GM21367 (cell line): ENCODE data around the gene IST1.
"Not testable (repeated sequence)": the region's sequence is repeated elsewhere in the genome, so short reads cannot be mapped to it uniquely, and the experiment has no call there.

Experiments used
- ATAC-seq: cut with Tn5 transposase; IDR thresholded peaks from one replicate; pipeline ENCODE4 v1.9.1; 2021; ENCODE audit not compliant: unreplicated experiment

The IST1 gene

GRCh38 chr16:71894921-71895678 is at the start of gene IST1:
IST1 (plus strand) TSS chr16:71895531; CDS start chr16:71915641, 20,110 bp downstream.
- ATAC-seq = peak; percentile 66

- peak; percentile 65 for ATAC-seq
Measured at GRCh38 chr16:71845639-71846430, 49.5 kb upstream of the IST1 start, which contains the start of gene ATXN1L. ATXN1L (plus strand) TSS chr16:71845976; CDS start chr16:71849741, 3,765 bp downstream.

DNA sequence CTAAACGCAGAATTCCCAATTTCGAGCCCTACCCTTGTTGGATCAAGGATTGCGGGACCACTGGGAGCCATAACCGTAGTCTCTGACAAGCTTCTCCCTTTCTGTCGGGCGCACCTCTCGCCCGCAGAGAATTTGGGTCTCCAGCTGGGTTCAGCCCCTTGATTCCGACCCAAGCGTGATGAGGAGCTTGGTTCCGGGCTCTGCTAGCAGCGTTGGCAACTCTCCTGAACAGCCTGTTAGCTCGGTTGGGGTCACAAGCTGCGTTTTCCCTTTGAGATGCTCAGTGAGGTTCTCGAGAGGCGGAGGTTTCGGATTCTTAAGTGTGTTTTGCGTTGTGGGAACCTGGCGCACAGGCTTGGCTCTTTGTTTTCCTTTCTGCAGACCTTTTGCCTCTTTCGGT is 48.9 kb upstream of the IST1 start:
- ATAC-seq = no peak

DNA sequence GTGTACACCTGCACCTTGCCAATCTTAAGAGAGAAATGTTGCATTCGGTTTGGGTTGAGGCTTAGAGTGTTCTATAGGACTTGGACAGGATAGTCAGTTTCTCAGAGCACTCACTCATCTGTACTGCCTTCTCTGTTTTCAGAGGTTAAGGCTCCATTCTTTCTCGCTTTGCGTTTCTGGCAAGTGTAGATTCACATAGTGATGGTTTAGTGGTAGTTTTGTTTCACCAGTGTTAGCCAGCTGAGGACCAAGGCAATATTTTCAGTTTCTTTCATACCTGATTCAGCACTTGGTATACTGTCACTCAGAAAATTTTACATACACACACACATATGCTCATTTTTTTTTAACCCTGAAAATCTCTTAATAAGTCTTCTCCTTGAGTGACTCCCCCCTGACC is 48.2 kb upstream of the IST1 start:
- no peak for ATAC-seq

DNA sequence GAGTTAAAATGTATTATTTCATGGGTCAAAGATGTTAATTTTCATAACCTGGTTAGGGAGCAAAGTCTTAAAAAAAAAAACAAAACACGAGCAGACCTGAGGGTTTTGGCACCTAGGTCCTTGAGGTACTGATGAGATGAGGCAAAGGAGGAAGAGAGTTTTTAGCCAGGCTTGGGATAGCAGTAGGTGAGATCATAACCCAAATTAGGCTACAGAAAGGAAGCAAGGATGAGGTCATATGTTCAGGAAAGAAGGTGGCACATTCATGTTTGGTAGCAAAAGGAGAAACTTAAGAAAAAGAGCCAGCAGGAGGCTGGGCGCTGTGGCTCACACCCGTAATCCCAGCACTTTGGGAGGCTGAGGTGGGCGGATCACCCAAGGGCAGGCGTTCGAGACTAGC is 46.7 kb upstream of the IST1 start:
- no peak for ATAC-seq

- no peak for ATAC-seq
Measured at GRCh38 chr16:71851746-71852145, 43.6 kb upstream of the IST1 start.

DNA sequence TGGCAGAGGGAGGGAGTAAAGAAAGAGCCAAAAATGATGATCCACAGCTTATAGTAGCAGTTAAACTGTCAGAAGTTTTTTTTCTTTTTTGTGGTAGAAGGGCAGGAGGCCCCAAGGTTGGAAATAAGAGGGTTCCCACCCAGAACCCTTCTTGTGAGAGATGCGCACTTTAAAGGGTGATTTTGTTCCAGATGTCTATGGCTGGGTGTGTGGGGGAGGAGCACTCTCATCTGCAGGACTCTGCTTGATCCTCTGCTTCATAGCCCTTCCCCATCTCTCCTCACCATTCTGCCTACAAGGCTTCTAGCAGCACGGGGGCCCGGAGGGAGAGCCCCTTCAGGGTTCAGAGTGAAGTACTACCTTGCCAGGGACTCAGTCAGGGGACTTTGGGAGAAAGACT is 43.2 kb upstream of the IST1 start:
- ATAC-seq = no peak

- no peak for ATAC-seq
Measured at GRCh38 chr16:71852561-71852960, 42.8 kb upstream of the IST1 start.

DNA sequence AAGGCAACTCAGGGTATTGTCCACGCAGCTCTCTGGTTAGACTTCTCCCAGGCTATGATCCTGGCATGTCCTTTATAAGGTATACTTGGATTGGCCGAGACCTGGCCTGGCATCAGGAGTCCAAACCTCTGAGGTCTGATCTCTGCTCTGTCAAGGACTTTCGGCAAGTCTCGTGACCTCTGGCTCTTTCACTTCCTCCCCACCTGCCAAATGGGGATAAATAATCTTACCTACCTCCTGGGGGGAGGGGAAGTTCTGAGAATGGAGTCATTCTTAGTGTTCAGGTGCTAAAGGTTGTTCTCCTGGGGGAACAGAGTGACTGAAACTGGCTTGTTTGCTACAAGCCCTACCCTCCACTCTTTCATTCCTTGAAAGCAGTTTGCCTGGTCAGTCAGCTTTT is 41.9 kb upstream of the IST1 start:
- peak; percentile 55 for ATAC-seq

DNA sequence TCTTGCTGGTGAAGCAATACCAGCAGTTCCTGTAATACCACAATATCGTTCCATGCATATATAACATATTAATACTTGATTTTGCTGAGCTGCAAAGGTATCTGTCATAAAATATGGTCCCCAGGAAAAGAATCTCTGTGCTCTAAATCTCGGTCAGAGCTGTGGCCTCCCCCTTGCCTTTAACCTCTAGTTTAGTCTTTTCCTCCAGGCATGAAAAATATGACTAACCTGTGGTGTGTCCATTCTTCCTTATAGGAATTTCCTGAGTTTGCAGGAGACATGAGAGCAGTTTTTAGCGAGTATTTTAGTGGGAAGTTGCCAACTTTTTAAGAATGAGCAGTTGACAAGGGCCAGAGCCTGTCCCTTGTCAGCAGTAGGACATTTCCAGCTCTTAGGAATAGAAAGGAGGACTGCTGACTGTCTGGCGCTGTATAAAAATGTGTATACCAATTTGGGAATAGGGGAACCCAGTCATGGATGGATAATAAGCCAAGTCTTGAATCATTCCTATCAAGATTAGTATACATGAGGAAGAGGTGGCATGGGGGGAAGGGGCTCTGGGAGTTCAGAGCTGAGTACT is 40.9 kb upstream of the IST1 start:
- ATAC-seq = no peak

DNA sequence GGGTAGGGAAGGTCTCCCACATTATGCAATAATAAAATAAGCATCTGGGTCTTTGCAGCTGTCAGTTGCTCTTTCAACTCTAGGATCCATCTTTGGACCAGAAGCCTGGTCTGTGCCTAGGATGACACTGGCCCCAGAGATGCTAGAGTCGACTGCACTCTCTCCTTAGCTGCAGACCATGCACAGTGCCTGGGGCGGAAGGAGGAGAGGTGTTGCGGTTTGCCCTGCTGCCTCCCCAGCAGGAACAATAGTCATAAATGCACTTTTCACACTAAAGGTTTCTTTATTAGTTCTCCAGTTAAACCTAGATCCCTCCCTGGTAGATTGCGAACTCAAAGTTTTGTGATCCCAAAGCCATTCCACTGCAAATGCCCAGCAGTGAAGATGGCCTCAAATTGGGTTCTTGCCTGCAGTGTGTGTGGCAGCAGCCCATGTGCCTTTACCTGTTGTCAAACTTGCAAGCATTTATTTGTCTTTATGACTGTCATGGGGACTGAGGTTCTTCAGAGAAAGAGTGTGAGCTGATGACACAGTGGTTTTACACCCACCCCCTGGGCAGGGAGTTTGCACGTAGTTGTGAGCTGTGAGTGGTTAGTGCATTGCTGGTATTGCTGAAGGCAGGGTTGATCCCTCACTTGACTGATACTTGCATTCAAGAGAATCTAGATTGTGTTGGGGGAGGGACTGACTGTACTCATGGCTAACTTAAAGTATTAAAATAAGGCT is 39.2 kb upstream of the IST1 start:
- ATAC-seq = no peak

DNA sequence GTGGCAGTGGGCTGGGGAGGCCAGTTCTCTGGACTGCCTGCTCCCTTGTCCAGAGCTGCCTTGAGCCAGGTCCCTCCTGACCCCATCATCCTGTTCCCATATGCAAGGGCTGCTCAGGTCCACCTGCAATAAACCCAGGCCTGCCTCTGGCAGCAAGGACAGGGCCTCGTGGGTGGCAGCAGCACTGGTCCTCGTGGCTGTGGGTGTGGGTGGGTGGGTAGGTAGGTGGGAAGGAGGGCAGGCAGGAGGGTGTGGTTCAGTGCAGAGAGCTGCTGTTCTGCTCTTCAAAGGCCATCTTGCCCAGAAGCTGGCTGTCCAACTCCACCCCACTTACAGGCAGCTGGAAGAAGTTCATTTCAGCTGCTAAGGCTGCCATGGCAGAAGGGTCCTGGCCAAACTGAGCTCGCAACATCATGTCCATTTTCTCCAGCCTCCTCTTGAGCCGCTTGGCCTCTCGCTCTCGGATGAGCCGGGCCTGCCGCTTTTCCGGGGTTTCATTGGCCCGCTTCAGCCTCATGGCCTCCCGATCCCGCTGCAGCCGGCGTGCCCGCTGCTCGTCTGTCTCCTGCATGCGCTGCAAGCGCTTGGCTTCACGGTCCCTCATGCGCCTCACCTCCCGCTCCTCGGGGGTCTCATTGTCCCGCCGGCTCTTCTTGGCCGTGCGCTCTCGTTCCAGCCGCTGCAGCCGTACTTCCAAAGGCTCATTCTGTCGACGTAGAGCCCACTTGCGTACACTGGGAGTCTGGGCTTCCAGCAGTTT is 35.4 kb upstream of the IST1 start:
- ATAC-seq = no peak

- no peak for ATAC-seq
Measured at GRCh38 chr16:71863995-71864394, 31.3 kb upstream of the IST1 start.

GRCh38 chr16:71865173-71865863 is 30.0 kb upstream of the IST1 start:
- no peak for ATAC-seq

DNA sequence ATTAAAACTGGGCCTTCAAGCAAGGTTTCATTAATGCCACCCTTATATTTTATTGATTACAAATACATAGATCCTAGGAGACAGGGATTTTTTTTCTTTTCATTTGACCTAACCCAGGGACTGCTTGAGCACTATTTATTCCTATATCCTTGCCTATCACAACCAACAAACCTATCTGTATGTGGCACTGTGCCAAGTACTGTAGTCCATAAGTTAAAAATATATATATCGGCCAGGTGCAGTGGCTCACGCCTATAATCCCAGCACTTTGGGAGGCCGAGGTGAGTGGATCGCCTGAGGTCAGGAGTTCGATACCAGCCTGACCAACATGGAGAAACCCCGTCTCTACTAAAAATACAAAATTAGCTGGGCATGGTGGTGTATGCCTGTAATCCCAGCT is 28.2 kb upstream of the IST1 start:
- ATAC-seq = not testable (repeated sequence)

DNA sequence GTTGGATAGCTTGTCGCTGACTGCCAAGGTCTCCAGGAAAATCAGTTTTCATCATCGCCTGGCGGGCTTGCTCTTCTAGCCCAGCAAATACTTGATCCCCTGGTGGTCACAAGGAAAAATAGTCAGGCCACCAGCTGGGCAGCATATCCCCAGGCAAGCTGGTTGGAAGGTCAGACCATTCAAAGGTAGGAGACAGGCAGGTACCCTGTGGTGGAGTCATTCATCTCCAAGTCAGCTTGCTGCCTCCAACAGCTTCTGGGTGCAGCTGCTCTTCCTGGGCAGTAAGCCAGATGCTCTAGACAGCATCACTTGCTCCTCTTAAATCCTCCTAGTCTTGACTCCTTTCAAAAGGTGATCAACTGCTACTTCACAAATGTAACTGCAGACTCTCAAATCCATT is 27.4 kb upstream of the IST1 start:
- no peak for ATAC-seq

DNA sequence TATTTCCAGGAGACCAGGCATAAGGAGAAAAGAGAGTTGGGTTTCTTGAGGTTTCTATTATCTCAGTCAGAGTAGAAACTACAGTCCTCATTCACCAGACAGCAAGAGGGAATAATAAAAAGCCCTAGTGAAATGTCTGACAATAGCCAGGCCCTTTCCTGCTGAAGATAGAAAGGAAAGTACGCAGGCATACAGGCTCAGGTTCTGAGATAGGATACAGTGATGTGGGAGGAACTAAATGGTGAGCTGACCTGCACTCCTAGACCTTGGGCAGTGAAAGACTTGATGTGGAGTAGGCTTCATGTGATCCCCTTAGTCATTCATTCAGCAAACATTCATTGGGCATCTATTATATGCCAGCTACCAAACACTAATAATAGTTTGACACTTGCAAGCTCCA is 26.2 kb upstream of the IST1 start:
- ATAC-seq = no peak

- no peak for ATAC-seq
Measured at GRCh38 chr16:71870818-71871217, 24.5 kb upstream of the IST1 start.

- ATAC-seq = no peak
Measured at GRCh38 chr16:71873199-71873598, 22.1 kb upstream of the IST1 start.

DNA sequence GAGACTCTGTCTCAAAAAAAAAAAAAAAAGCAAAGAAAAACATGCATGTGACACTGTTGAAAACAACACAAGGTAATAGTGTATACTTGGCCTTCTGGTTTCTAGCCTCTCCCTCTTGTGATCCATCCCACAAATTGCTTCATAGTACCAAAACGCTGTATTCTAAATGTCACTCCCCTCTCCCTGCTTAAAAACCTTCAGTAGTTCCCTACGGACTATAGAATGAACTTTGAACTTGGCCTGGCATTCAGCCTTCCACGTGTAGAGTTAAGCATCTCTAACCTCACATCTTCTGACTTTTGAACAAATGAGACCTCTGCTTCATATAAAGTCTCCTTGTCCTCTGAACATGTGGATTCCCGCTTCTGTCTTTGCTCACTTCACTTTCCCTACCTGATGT is 16.4 kb upstream of the IST1 start:
- no peak for ATAC-seq
